Breast epithelium (tissue), 3 donors: ENCODE data around the gene RNF123.

Source experiments
- CTCF ChIP-seq, 3 donors: fragments of 450-650 bp; IDR thresholded peaks; one replicate each; pipeline ENCODE4 v1.5.1; 2016 to 2017; ENCODE audit warnings: antibody characterized with exemption in 3 of 3, mild to moderate bottlenecking in 3 of 3, moderate library complexity in 3 of 3
- POLR2AphosphoS5 ChIP-seq, 3 donors: sonication (generic); formaldehyde crosslinking; IDR thresholded peaks; one replicate each; pipeline ENCODE4 v1.6.1; 2017; ENCODE audit warnings: antibody characterized with exemption in 3 of 3

- no peak for TF ChIP-seq CTCF (IDR thresholded peaks at IDR 0.05)
- no peak for TF ChIP-seq POLR2AphosphoS5 (IDR thresholded peaks at IDR 0.05)
Observed at GRCh38 chr3:49705390-49705960, 16.1 kb downstream of the RNF123 start.
